C4-2B (cell line): ENCODE results near the gene TSPAN2.

ENCODE experiments used
- H3K27ac ChIP-seq: fragments of 450-650 bp; 2 replicates; pipeline ENCODE4 v1.5.1; 2017
- ZFX ChIP-seq: fragments of 450-650 bp; IDR thresholded peaks from 2 replicates; pipeline ENCODE4 v1.6.1; 2017
- TF ChIP-seq, protein P1 (sequence below): fragments of 450-650 bp; conservative IDR thresholded peaks from 2 replicates; pipeline ENCODE4 v1.5.1; 2017; ENCODE audit warnings: mild to moderate bottlenecking

TSPAN2 gene

DNA sequence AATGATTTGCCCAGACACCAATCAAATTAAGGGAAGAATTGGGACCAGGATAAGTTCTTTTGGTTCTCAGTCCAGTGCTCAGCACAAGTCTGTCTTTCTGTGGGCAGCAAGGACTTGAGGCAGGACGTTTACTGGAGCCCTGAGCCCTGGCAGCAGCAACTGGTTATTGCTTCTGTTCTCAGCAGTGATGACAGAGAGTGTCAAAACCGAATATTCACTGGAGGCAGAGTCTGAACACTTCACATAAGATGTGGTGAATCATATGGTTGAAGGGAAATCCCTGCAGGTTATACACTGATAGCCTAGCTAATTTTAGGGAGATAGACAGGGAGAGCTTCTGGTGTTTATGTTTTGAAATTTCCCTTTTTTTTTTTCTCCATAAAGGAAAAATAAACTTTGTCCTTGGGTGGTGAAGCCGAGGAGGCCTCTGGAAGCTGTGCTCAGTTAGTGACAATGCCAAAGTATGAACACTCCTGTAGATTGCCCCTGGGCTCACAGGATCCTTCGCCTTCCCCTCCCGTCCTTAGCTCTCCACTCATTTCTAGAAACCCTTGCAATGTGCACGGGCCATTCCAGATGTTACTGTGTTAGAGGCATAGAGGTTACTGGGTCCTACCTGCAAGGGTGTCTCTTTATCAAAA is 26.3 kb upstream of the TSPAN2 start:
- TF ChIP-seq, protein P1, sequence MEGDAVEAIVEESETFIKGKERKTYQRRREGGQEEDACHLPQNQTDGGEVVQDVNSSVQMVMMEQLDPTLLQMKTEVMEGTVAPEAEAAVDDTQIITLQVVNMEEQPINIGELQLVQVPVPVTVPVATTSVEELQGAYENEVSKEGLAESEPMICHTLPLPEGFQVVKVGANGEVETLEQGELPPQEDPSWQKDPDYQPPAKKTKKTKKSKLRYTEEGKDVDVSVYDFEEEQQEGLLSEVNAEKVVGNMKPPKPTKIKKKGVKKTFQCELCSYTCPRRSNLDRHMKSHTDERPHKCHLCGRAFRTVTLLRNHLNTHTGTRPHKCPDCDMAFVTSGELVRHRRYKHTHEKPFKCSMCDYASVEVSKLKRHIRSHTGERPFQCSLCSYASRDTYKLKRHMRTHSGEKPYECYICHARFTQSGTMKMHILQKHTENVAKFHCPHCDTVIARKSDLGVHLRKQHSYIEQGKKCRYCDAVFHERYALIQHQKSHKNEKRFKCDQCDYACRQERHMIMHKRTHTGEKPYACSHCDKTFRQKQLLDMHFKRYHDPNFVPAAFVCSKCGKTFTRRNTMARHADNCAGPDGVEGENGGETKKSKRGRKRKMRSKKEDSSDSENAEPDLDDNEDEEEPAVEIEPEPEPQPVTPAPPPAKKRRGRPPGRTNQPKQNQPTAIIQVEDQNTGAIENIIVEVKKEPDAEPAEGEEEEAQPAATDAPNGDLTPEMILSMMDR: no peak
- TF ChIP-seq ZFX: no peak
- no peak overlapping the region for H3K27ac ChIP-seq

DNA sequence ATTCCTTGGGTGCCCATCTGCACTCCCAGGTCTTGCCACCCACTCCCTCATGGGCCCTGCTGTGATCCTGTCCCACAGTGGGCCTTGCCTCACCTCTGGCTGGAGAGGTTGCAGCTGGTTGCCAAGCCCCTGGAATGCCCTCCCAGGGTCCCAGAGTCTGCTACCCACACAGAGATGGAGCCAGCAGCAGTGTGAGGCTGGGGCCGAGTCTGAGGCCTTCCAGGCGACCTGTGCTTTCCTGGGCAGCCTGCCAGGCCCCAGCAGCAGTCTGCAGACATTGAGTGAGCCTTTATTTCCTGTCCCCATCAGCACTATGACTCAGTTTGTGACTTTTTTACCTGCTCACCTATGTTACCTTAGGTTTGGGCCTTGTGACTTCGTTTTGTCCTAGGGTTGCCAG is 25.0 kb upstream of the TSPAN2 start:
- no peak overlapping the region for H3K27ac ChIP-seq

GRCh38 chr1:115113766-115114165 is 24.5 kb upstream of the TSPAN2 start:
- TF ChIP-seq, protein P1: no peak
- no peak for TF ChIP-seq ZFX
- no peak overlapping the region for H3K27ac ChIP-seq

More for the DNA sequence above, 25.0 kb upstream of the TSPAN2 start:
- TF ChIP-seq ZFX: no peak
- TF ChIP-seq, protein P1: no peak

GRCh38 chr1:115112496-115113375 is 23.4 kb upstream of the TSPAN2 start:
- TF ChIP-seq, protein P1: peak; percentile 96
- no peak for TF ChIP-seq ZFX
- no peak overlapping the region for H3K27ac ChIP-seq

DNA sequence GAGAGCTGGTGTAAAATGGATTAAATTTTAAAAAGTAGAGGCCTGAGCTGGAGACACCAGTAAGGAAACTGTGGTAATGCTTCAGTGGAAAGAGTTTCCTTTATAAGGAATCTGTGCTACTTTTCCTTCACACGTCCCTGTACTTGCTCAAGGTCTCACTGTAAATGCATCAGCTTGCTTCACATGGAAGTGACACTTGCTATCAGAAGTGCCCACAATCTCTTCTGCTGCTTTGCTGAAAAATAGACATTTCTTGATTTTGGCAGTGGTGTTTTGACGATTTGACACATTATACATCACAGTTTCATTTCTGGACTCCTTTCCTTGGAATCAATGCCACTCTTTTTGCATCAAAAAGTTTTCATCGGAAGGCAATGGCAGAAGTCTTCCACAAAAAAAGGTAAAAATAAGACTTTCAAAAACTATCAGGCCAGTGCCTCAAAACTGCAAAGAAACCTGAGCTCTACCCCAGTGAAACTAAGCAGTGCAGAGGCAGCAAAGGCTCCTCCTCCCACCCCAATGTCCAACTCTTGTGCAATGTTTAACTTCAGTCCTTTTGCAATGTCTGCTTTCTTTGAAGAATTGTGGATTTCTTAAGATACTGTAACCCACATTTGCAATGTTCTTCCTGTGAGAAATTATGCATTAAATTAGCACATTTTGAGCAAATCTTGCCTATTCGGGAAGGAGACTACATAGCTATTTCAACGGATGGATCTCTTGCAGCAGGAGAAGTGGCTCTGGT is 18.4 kb upstream of the TSPAN2 start:
- no peak overlapping the region for H3K27ac ChIP-seq

GRCh38 chr1:115105831-115106230 is 16.5 kb upstream of the TSPAN2 start:
- TF ChIP-seq, protein P1: no peak
- TF ChIP-seq ZFX: no peak

More for the DNA sequence above, 18.4 kb upstream of the TSPAN2 start:
- no peak for TF ChIP-seq ZFX
- TF ChIP-seq, protein P1: no peak

GRCh38 chr1:115099693-115100050 is 10.4 kb upstream of the TSPAN2 start:
- no peak overlapping the region for H3K27ac ChIP-seq
- TF ChIP-seq, protein P1: no peak
- no peak for TF ChIP-seq ZFX

More at GRCh38 chr1:115105831-115106230, 16.5 kb upstream of the TSPAN2 start:
- H3K27ac ChIP-seq: no peak overlapping the region
